Endothelial cell of umbilical vein (primary cell): ENCODE measurements around the gene FHIT. TPM values are rescaled to one million over a fixed set of nuclear protein-coding genes. Genes with fewer than 3 reads are reported as not detected.

Experiments
- BruUV-seq: library from RNA; stranded (reverse); fragments of 400-500 nt; replicated peaks from 2 replicates; lab custom pipeline; 2021; lab: Mats Ljungman, UMichigan
- CTCF ChIA-PET: fragments of 300-600, 350-600 bp; sonication (Branson Sonifier 250); formaldehyde crosslinking; loops from one replicate; lab custom pipeline; 2021; ENCODE audit warnings: antibody characterized with exemption, inconsistent platforms; lab: Charles Lee
- POLR2A ChIA-PET: fragments of 300-600, 350-600 bp; sonication (Branson Sonifier 250); formaldehyde crosslinking; loops from one replicate; lab custom pipeline; 2021; ENCODE audit warnings: antibody characterized with exemption, inconsistent platforms; lab: Charles Lee
- DNase-seq: peaks from one replicate; pipeline ENCODE4 v3.0.0-alpha.2; 2011; ENCODE audit warnings: low read depth, low spot score
- FAIRE-seq: peaks from 2 replicates; lab custom pipeline; 2011; peaks lifted over from hg19 to GRCh38; lab: Jason Lieb, UNC
- H2AFZ ChIP-seq: 2 replicates; pipeline ENCODE4 v1.6.0; 2012; ENCODE audit warnings: low read depth, low read length, control low read depth, inconsistent platforms
- H3K27ac ChIP-seq: 2 replicates; pipeline ENCODE4 v1.5.1; 2011; ENCODE audit warnings: low read depth, mild to moderate bottlenecking, control low read depth, low read length, moderate library complexity; ENCODE audit not compliant: insufficient read depth
- H3K27me3 ChIP-seq, 2 experiments: 2 replicates each; pipeline versions ENCODE4 v1.6.0 to v1.6.1; 2011; ENCODE audit warnings: low read length in 2 of 2, mixed read lengths in 1 of 2; ENCODE audit not compliant: control insufficient read depth in 2 of 2, insufficient read depth in 2 of 2
- H3K36me3 ChIP-seq, 2 experiments: 2 replicates in 1 of 2; 3 replicates in 1 of 2; pipeline ENCODE4 v1.5.1; 2011; ENCODE audit warnings: low read length in 2 of 2, mild to moderate bottlenecking in 1 of 2, moderate library complexity in 1 of 2; ENCODE audit not compliant: control insufficient read depth in 2 of 2, insufficient read depth in 2 of 2; ENCODE audit errors: extremely low read depth in 1 of 2
- H3K4me1 ChIP-seq: 3 replicates; pipeline ENCODE4 v1.5.1; 2011; ENCODE audit warnings: mild to moderate bottlenecking, low read length; ENCODE audit not compliant: control insufficient read depth, insufficient read depth; ENCODE audit errors: extremely low read depth
- H3K4me2 ChIP-seq: 2 replicates; pipeline ENCODE4 v1.6.1; 2011; ENCODE audit warnings: low read length, control low read depth, mixed read lengths; ENCODE audit not compliant: insufficient read depth
- H3K4me3 ChIP-seq, 3 experiments: fragments of 200-600 bp in 1 of 3; sonication (generic), shearing (Covaris generic) in 1 of 3; replicated peaks in 1 of 3; 2 replicates each; pipeline ENCODE4 v1.5.1; 2011 to 2016; ENCODE audit warnings: control low read depth in 3 of 3, low read length in 3 of 3, mild to moderate bottlenecking in 2 of 3, inconsistent platforms in 1 of 3, low read depth in 1 of 3, moderate library complexity in 1 of 3; ENCODE audit not compliant: insufficient read depth in 1 of 3
- H3K79me2 ChIP-seq: 2 replicates; pipeline ENCODE4 v1.6.0; 2012; ENCODE audit warnings: low read length, inconsistent platforms; ENCODE audit not compliant: control insufficient read depth, insufficient read depth
- H3K9ac ChIP-seq: replicated peaks from 2 replicates; pipeline ENCODE3; 2011; ENCODE audit warnings: low read length, control low read depth; ENCODE audit not compliant: insufficient read depth; ENCODE audit errors: extremely low read depth
- H3K9me1 ChIP-seq: replicated peaks from 3 replicates; pipeline ENCODE4 v1.6.0; 2011; ENCODE audit warnings: mild to moderate bottlenecking, low read length; ENCODE audit not compliant: control insufficient read depth, insufficient read depth; ENCODE audit errors: extremely low read depth
- H3K9me3 ChIP-seq: replicated peaks from 2 replicates; pipeline ENCODE4 v1.5.1; 2012; ENCODE audit warnings: low read length, inconsistent platforms; ENCODE audit not compliant: control insufficient read depth, insufficient read depth
- H4K20me1 ChIP-seq: replicated peaks from 2 replicates; pipeline ENCODE3; 2011; ENCODE audit warnings: mild to moderate bottlenecking, low read length; ENCODE audit not compliant: control insufficient read depth, insufficient read depth; ENCODE audit errors: extremely low read depth
- CTCF ChIP-seq, 2 donors: IDR thresholded peaks; 1 replicate in 1 of 2; 2 replicates in 1 of 2; pipeline ENCODE4 v1.5.1; 2011; ENCODE audit warnings: low read length in 2 of 2, mild to moderate bottlenecking in 2 of 2, moderate library complexity in 2 of 2, control low read depth in 1 of 2, inconsistent platforms in 1 of 2, low read depth in 1 of 2; ENCODE audit not compliant: insufficient read depth in 1 of 2; ENCODE audit errors: extremely low read depth in 1 of 2
- EZH2 ChIP-seq: IDR thresholded peaks from 2 replicates; pipeline ENCODE4 v1.6.1; 2012; ENCODE audit warnings: borderline replicate concordance, low read depth, mild to moderate bottlenecking, moderate library complexity, low read length, inconsistent platforms; ENCODE audit not compliant: severe bottlenecking
- FOS ChIP-seq: IDR thresholded peaks from 2 replicates; pipeline ENCODE4 v1.6.1; 2011; ENCODE audit warnings: mild to moderate bottlenecking, low read length, moderate library complexity, borderline replicate concordance; ENCODE audit not compliant: insufficient read depth
- GATA2 ChIP-seq: IDR thresholded peaks from 2 replicates; pipeline ENCODE4 v1.7.0; 2011; ENCODE audit warnings: low read depth, mild to moderate bottlenecking, moderate library complexity, mixed read lengths, low read length; ENCODE audit not compliant: insufficient read length, insufficient read depth
- JUN ChIP-seq: IDR thresholded peaks from 2 replicates; pipeline ENCODE4 v1.6.1; 2011; ENCODE audit warnings: borderline replicate concordance, low read depth; ENCODE audit not compliant: insufficient read length, insufficient read depth
- MYC ChIP-seq: IDR thresholded peaks from one replicate; pipeline ENCODE4 v1.6.1; 2011; ENCODE audit warnings: mild to moderate bottlenecking, low read depth, low read length
- POLR2A ChIP-seq: IDR thresholded peaks from 2 replicates; pipeline ENCODE4 v1.6.1; 2012; ENCODE audit warnings: low read depth, mild to moderate bottlenecking, control low read depth, low read length
- POLR2AphosphoS5 ChIP-seq: IDR thresholded peaks from 2 replicates; pipeline ENCODE4 v1.6.1; 2012; ENCODE audit warnings: low read depth, mild to moderate bottlenecking, control low read depth, low read length, moderate library complexity; ENCODE audit not compliant: insufficient read depth
- dilution Hi-C: fragments of 300-500 bp; cut with MboI; formaldehyde crosslinking; loops from one replicate; pipeline ENCODE4 v1.15.0; 2019; ENCODE audit warnings: low sequenced_read_pairs; ENCODE audit not compliant: extremely low pct_ligation_motif_present
- intact Hi-C: fragments of 100-400 bp; cut with micrococcal nuclease; formaldehyde crosslinking; loops from one replicate; pipeline ENCODE4 v1.10.0; 2022
- polyA plus RNA-seq, 4 experiments: library from polyadenylated mRNA; depleted of rRNA in 3 of 4; stranded (reverse) in 3 of 4; unstranded in 1 of 4; fragments of >200 nt; gene quantifications; 2 replicates each; pipeline versions ENCODE4 v1.2.1 to v1.2.3, GENCODE V29; 2011 to 2012; ENCODE audit warnings: missing spikeins in 1 of 4
- total RNA-seq: library from RNA; stranded (reverse); gene quantifications from 2 replicates; pipeline ENCODE4 v1.2.3, GENCODE V29; 2021
- TF ChIP-seq, protein P1 (sequence below): IDR thresholded peaks from 2 replicates; pipeline ENCODE4 v1.6.1; 2011; ENCODE audit not compliant: insufficient read depth, insufficient read length

The FHIT gene
- total and polyA plus RNA-seq, 2 donors (not counting 3 experiments of a cell fraction or from before 2014, with no cell fraction given), result 0.47 to 2.2 TPM

GRCh38 chr3:60403866-60404265 lies 847.4 kb downstream of the FHIT start:
- H3K4me2 ChIP-seq, result no peak overlapping the region
- no peaks in the 10 kb centered on the region for H4K20me1 ChIP-seq
- no peak for DNase-seq
- no peak overlapping the region for H3K9ac ChIP-seq
- FAIRE-seq, result no peak
- ChIA-PET CTCF (no interaction called here), POLR2A (no interaction called here)
- no peaks in the 10 kb centered on the region for H3K9me3 ChIP-seq
- H3K36me3 ChIP-seq, result no peaks in the 10 kb centered on the region
- H3K79me2 ChIP-seq, result no peaks in the 10 kb centered on the region
- no peak for TF ChIP-seq POLR2A
- TF ChIP-seq JUN, result no peak
- no peak for TF ChIP-seq CTCF (IDR thresholded peaks at IDR 0.05; ENCODE audit: extremely low read depth in 1 of 2, insufficient read depth in 1 of 2, low read depth in 1 of 2, low read length in 2 of 2)
- TF ChIP-seq, protein P1, sequence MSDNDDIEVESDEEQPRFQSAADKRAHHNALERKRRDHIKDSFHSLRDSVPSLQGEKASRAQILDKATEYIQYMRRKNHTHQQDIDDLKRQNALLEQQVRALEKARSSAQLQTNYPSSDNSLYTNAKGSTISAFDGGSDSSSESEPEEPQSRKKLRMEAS, result no peak
- no peak for TF ChIP-seq EZH2
- TF ChIP-seq GATA2, result no peak
- TF ChIP-seq POLR2AphosphoS5, result no peak
- TF ChIP-seq FOS, result no peak
- TF ChIP-seq MYC, result no peak
- no peak overlapping the region for H2AFZ ChIP-seq
- H3K4me1 ChIP-seq, result no peaks in the 10 kb centered on the region
- dilution Hi-C loops, result no loop called here
- intact Hi-C loops, result no loop called here
- BruUV-seq, result no TSS peak
- no peaks in the 10 kb centered on the region for H3K9me1 ChIP-seq
- H3K27ac ChIP-seq, result no peak overlapping the region
- H3K4me3 ChIP-seq, result no peak overlapping the region
- H3K27me3 ChIP-seq, result no peaks in the 10 kb centered on the region
